ENCODE results near the gene MIER2.

- no peak for TF ChIP-seq YY1 (IDR thresholded peaks at IDR 0.05; ENCODE audit: low read depth, low read length)
- no peak for TF ChIP-seq EED (IDR thresholded peaks at IDR 0.05; ENCODE audit: low read depth)
- no peak for TF ChIP-seq CBX3 (IDR thresholded peaks at IDR 0.05; ENCODE audit: borderline replicate concordance, low read depth)
- TF ChIP-seq POU2F2 (IDR thresholded peaks at IDR 0.05; ENCODE audit: borderline replicate concordance, low read depth, low read length) = no peak
- no peak for TF ChIP-seq CTCF (IDR thresholded peaks at IDR 0.05 in 2 of 3, conservative IDR thresholded peaks at IDR 0.05 in 1 of 3; ENCODE audit: control insufficient read depth in 2 of 3, extremely low read depth in 1 of 3, insufficient read depth in 1 of 3, low read depth in 3 of 3, low read length in 3 of 3)
- TF ChIP-seq BHLHE40 (IDR thresholded peaks at IDR 0.05; ENCODE audit: borderline replicate concordance in 1 of 2, low read depth in 2 of 2, low read length in 1 of 2) = no peak
- no peak for TF ChIP-seq POLR2A (IDR thresholded peaks at IDR 0.05; ENCODE audit: low read depth, low read length)
- no peak for TF ChIP-seq SMARCA5 (IDR thresholded peaks at IDR 0.05)
- TF ChIP-seq SMC3 (IDR thresholded peaks at IDR 0.05; ENCODE audit: borderline replicate concordance, low read length) = no peak
Measured at GRCh38 chr19:282501-282900, 62.1 kb downstream of the MIER2 start.

Data from GM12878 (cell line).